K562 (cell line): ENCODE data around the gene TMEM260. TPM values are rescaled to one million over a fixed set of nuclear protein-coding genes. Genes with fewer than 3 reads are reported as not detected.

Experiments used
- ATAC-seq: fragments of 200-7000 bp; cut with Tn5 transposase; 3 replicates; pipeline ENCODE4 v1.9.1; 2020; ENCODE audit warnings: moderate library complexity
- BruUV-seq: library from RNA; stranded (reverse); fragments of 400-500 nt; replicated peaks from 2 replicates; lab custom pipeline; 2021; lab: Mats Ljungman, UMichigan
- CTCF ChIA-PET: fragments of 300-600 bp; formaldehyde crosslinking; extraction: SDS; loops from one replicate; lab custom pipeline; 2021; ENCODE audit warnings: low intra/inter-chr PET ratio; lab: Yijun Ruan, JAX
- POLR2A ChIA-PET: fragments of 300-600, 350-650 bp; sonication (Branson Sonifier 250); formaldehyde crosslinking; extraction: SDS; loops from one replicate; lab custom pipeline; 2021; ENCODE audit warnings: antibody characterized with exemption, inconsistent platforms; lab: Yijun Ruan, JAX
- DNase-seq, 4 experiments: peaks; one replicate each; pipeline versions ENCODE4 v3.0.0 to v3.0.0-alpha.2; 2011 to 2018; ENCODE audit warnings: low spot score in 3 of 4, mixed read lengths in 3 of 4; ENCODE audit errors: extremely low read depth in 1 of 4
- FAIRE-seq: peaks from 2 replicates; lab custom pipeline; 2011; peaks lifted over from hg19 to GRCh38; lab: Jason Lieb, UNC
- H2AFZ ChIP-seq: 2 replicates; pipeline ENCODE4 v1.6.0; 2011; ENCODE audit warnings: low read depth, low read length, control low read depth, inconsistent platforms
- H3K27ac ChIP-seq: fragments of 200-600 bp; 3 replicates; pipeline ENCODE4 v1.8.0; 2011; ENCODE audit warnings: low read depth, mild to moderate bottlenecking, control low read depth, inconsistent platforms, low read length, moderate library complexity, mixed read lengths; ENCODE audit errors: extremely low read depth
- H3K27me3 ChIP-seq, 2 experiments: fragments of 300-600 bp in 1 of 2; 2 replicates in 1 of 2; 3 replicates in 1 of 2; pipeline versions ENCODE4 v1.6.0 to v1.8.0; 2011; ENCODE audit warnings: inconsistent platforms in 2 of 2, low read length in 2 of 2, mild to moderate bottlenecking in 1 of 2, mixed read lengths in 1 of 2, moderate library complexity in 1 of 2; ENCODE audit not compliant: control insufficient read depth in 2 of 2, insufficient read depth in 2 of 2
- H3K36me3 ChIP-seq: fragments of 300-600 bp; 3 replicates; pipeline ENCODE4 v1.8.0; 2011; ENCODE audit warnings: mild to moderate bottlenecking, low read length, inconsistent platforms; ENCODE audit not compliant: control insufficient read depth, insufficient read depth
- H3K4me1 ChIP-seq, 2 experiments: fragments of 200-600 bp in 1 of 2; replicated peaks in 1 of 2; 2 replicates in 1 of 2; 3 replicates in 1 of 2; pipeline versions ENCODE4 v1.5.1 to v1.8.0; 2011; ENCODE audit warnings: inconsistent platforms in 2 of 2, low read length in 2 of 2, mild to moderate bottlenecking in 1 of 2, mixed read lengths in 1 of 2, moderate library complexity in 1 of 2; ENCODE audit not compliant: control insufficient read depth in 2 of 2, insufficient read depth in 2 of 2
- H3K4me2 ChIP-seq: 2 replicates; pipeline ENCODE4 v1.6.1; 2011; ENCODE audit warnings: low read length, control low read depth, inconsistent platforms, mixed read lengths; ENCODE audit not compliant: insufficient read depth
- H3K4me3 ChIP-seq: fragments of 200-600 bp; sonication (generic), shearing (Covaris generic); 2 replicates; pipeline ENCODE4 v1.5.1; 2016; ENCODE audit warnings: control low read depth, inconsistent platforms
- H3K79me2 ChIP-seq: fragments of 200-600 bp; 3 replicates; pipeline ENCODE4 v1.8.0; 2011; ENCODE audit warnings: low read length, inconsistent platforms; ENCODE audit not compliant: control insufficient read depth, insufficient read depth
- H3K9ac ChIP-seq, 2 experiments: 2 replicates each; pipeline versions ENCODE4 v1.6.0 to v1.6.1; 2011; ENCODE audit warnings: low read depth in 2 of 2, low read length in 2 of 2, control low read depth in 1 of 2, inconsistent platforms in 1 of 2, mild to moderate bottlenecking in 1 of 2, mixed read lengths in 1 of 2; ENCODE audit not compliant: insufficient read depth in 1 of 2
- H3K9me1 ChIP-seq: one replicate; pipeline ENCODE4 v1.6.0; 2011; ENCODE audit warnings: inconsistent platforms, mild to moderate bottlenecking, low read length, moderate library complexity; ENCODE audit not compliant: control insufficient read depth, insufficient read depth
- H3K9me3 ChIP-seq: replicated peaks from 2 replicates; pipeline ENCODE4 v1.5.1; 2011; ENCODE audit warnings: low read depth, low read length, inconsistent platforms; ENCODE audit not compliant: control insufficient read depth, insufficient read depth
- H4K20me1 ChIP-seq: replicated peaks from 2 replicates; pipeline ENCODE4 v1.6.1; 2011; ENCODE audit warnings: low read length, inconsistent platforms, mixed read lengths; ENCODE audit not compliant: control insufficient read depth, insufficient read depth
- BDP1 ChIP-seq: IDR thresholded peaks from 3 replicates; pipeline ENCODE4 v1.6.1; 2011; ENCODE audit not compliant: insufficient read length, insufficient read depth
- CBFA2T3 ChIP-seq: fragments of 450-650 bp; IDR thresholded peaks from 2 replicates; pipeline ENCODE4 v1.6.1; 2017
- CSDE1 ChIP-seq, 2 experiments: fragments of 450-650 bp; IDR thresholded peaks; 2 replicates each; pipeline ENCODE4 v1.6.1; 2016; ENCODE audit warnings: mild to moderate bottlenecking in 1 of 2
- DIDO1 ChIP-seq: fragments of 450-650 bp; IDR thresholded peaks from 2 replicates; pipeline ENCODE4 v1.6.1; 2016; ENCODE audit warnings: low read depth, missing biosample characterization, missing genetic modification characterization
- KAT2B ChIP-seq: IDR thresholded peaks from one replicate; pipeline ENCODE4 v1.6.1; 2012; ENCODE audit warnings: low read depth, mild to moderate bottlenecking, control low read depth, inconsistent platforms, low read length, moderate library complexity
- KLF10 ChIP-seq: fragments of 250-450 bp; sonication (Bioruptor Pico); IDR thresholded peaks from 2 replicates; pipeline ENCODE4 v1.6.1; 2021; ENCODE audit warnings: matching md5 sums
- NR2C1 ChIP-seq, 2 experiments: fragments of 450-650 bp; IDR thresholded peaks; 2 replicates each; pipeline ENCODE4 v1.6.1; 2017; ENCODE audit warnings: mild to moderate bottlenecking in 2 of 2, antibody characterized with exemption in 1 of 2, inconsistent platforms in 1 of 2, missing compliant biosample characterization in 1 of 2, missing genetic modification characterization in 1 of 2
- NR4A1 ChIP-seq, 2 experiments: fragments of 250-450 bp in 1 of 2; fragments of 450-650 bp in 1 of 2; sonication (Bioruptor Pico) in 1 of 2; IDR thresholded peaks; 2 replicates each; pipeline versions ENCODE4 v1.4.0 to v1.6.1; 2016 to 2020; ENCODE audit warnings: mild to moderate bottlenecking in 2 of 2, missing compliant biosample characterization in 1 of 2, missing genetic modification characterization in 1 of 2, moderate library complexity in 1 of 2
- RBFOX2 ChIP-seq: fragments of 200-400 bp; formaldehyde crosslinking; IDR thresholded peaks from 2 replicates; pipeline ENCODE4 v1.6.1; 2017; ENCODE audit warnings: low read depth, mild to moderate bottlenecking, low read length, moderate library complexity
- SRF ChIP-seq, 2 experiments: fragments of 250-450, 450-650 bp in 1 of 2; sonication (Bioruptor Pico) in 1 of 2; sonication (generic) in 1 of 2; formaldehyde crosslinking; IDR thresholded peaks; 2 replicates each; pipeline versions ENCODE4 v1.5.0 to v1.5.1; 2020 to 2022; ENCODE audit warnings: mild to moderate bottlenecking in 1 of 2, missing genetic modification reagents in 1 of 2
- ZNF184 ChIP-seq: sonication (generic); formaldehyde crosslinking; IDR thresholded peaks from 2 replicates; pipeline ENCODE4 v1.5.0; 2020; ENCODE audit warnings: missing genetic modification reagents
- ZNF280B ChIP-seq: fragments of 250-450 bp; sonication (Bioruptor Pico); IDR thresholded peaks from 2 replicates; pipeline ENCODE4 v1.5.1; 2021; ENCODE audit warnings: mild to moderate bottlenecking
- WGBS: fragments of 100-300 bp; shearing (Covaris generic); methylation state at CpG from one replicate; pipeline ENCODE4 v1.1.6; 2016; ENCODE audit warnings: low coverage, mixed read lengths; ENCODE audit not compliant: insufficient coverage; ENCODE audit errors: missing lambda C conversion rate; 5-methylcytosine and 5-hydroxymethylcytosine counted together
- in situ Hi-C: fragments of 300-500 bp; cut with MboI; formaldehyde crosslinking; loops from 4 replicates; pipeline ENCODE4 v1.15.0; 2018; ENCODE audit warnings: inconsistent platforms, mixed read lengths
- intact Hi-C: fragments of 100-400 bp; cut with micrococcal nuclease; formaldehyde crosslinking; loops from 2 replicates; pipeline ENCODE4 v1.14.2; 2022
- polyA plus RNA-seq, 8 experiments: library from polyadenylated mRNA; depleted of rRNA in 4 of 8; stranded (reverse) in 5 of 8; unstranded in 3 of 8; fragments of >200 nt; fragmentation: Nextera tagmentation in 2 of 8; fragmentation: Illumina TruSeq in 1 of 8; extraction: Ambion mirVana in 2 of 8; extraction: Trizol in 1 of 8; gene quantifications; 2 replicates each; pipeline versions ENCODE4 v1.2.1 to v1.2.3, GENCODE V29; 2011 to 2014; ENCODE audit warnings: inconsistent platforms in 1 of 8, missing spikeins in 1 of 8
- total RNA-seq, 7 experiments: library from RNA; depleted of rRNA in 6 of 7; stranded (reverse); fragments of >200 nt in 6 of 7; fragmentation: Illumina TruSeq in 2 of 7; extraction: Trizol in 2 of 7; gene quantifications; 2 replicates each; pipeline versions ENCODE4 v1.2.1 to v1.2.3, GENCODE V29; 2011 to 2021; ENCODE audit warnings: low replicate concordance in 1 of 7
- TF ChIP-seq, protein P1 (sequence below), 2 experiments: fragments of 450-650 bp in 1 of 2; sonication (generic) in 1 of 2; formaldehyde crosslinking in 1 of 2; IDR thresholded peaks in 1 of 2; conservative IDR thresholded peaks in 1 of 2; 2 replicates each; pipeline versions ENCODE4 v1.6.1 to v1.8.1; 2016 to 2023; ENCODE audit warnings: mild to moderate bottlenecking in 2 of 2, moderate library complexity in 2 of 2, inconsistent platforms in 1 of 2, missing genetic modification reagents in 1 of 2
- TF ChIP-seq, protein P2 (sequence below): fragments of 250-450 bp; sonication (Bioruptor Pico); IDR thresholded peaks from 2 replicates; pipeline ENCODE4 v1.5.0; 2020; ENCODE audit warnings: mild to moderate bottlenecking
- TF ChIP-seq, protein P3 (sequence below): fragments of 450-650 bp; formaldehyde crosslinking; IDR thresholded peaks from 2 replicates; pipeline ENCODE4 v1.4.0; 2020; ENCODE audit warnings: mild to moderate bottlenecking, moderate library complexity
- TF ChIP-seq, protein P4 (sequence below): sonication (generic); formaldehyde crosslinking; IDR thresholded peaks from 2 replicates; pipeline ENCODE4 v1.8.0; 2023; ENCODE audit warnings: mild to moderate bottlenecking, missing genetic modification reagents

Gene TMEM260
- total and polyA plus RNA-seq, 9 of the 15 experiments (the other 6 are each of a cell fraction or from before 2014, with no cell fraction given) = 2.2 to 9.4 (median 6.0) TPM

- ATAC-seq (no peak), FAIRE-seq (no peak), DNase-seq (no peak)
- intact Hi-C loops = no loop called here
- Histone ChIP-seq H3K9me1 (no peaks in the 10 kb centered on the region), H3K27me3 (no peaks in the 10 kb centered on the region), H4K20me1 (no peaks in the 10 kb centered on the region), H3K79me2 (no peaks in the 10 kb centered on the region), H3K9me3 (no peaks in the 10 kb centered on the region), H3K27ac (no peak overlapping the region), H2AFZ (no peak overlapping the region), H3K4me1 (no peaks in the 10 kb centered on the region), H3K9ac (no peak overlapping the region), H3K4me3 (no peak overlapping the region), H3K4me2 (no peak overlapping the region), H3K36me3 (peaks cover 16% of the 10 kb centered on the region; the same call in 2 of the 3 replicates)
- WGBS = 89% methylated on average over 5 of the region's 5 CpGs
- CTCF ChIA-PET = no interaction called here
- BruUV-seq = no TSS peak
- in situ Hi-C loops = no loop called here
- POLR2A ChIA-PET = interaction anchor here (1.1 to 2.6 kb wide), 3 partner anchors 10 to 18 kb away, joined by 4 to 12 read pairs (median 5); partner anchors contain the start of gene TMEM260
- TF ChIP-seq, protein P1, sequence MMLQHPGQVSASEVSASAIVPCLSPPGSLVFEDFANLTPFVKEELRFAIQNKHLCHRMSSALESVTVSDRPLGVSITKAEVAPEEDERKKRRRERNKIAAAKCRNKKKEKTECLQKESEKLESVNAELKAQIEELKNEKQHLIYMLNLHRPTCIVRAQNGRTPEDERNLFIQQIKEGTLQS (IDR thresholded peaks at IDR 0.05) = no peak
- TF ChIP-seq, protein P1 (CRISPR knock-in tag; conservative IDR thresholded peaks at IDR 0.05) = no peak
- TF ChIP-seq KLF10 (CRISPR knock-in tag) (no peak), CBFA2T3 (no peak), DIDO1 (tag) (no peak), KAT2B (no peak), ZNF280B (CRISPR knock-in tag) (no peak), CSDE1 (IDR thresholded peaks at IDR 0.05) (no peak), SRF (CRISPR knock-in tag; IDR thresholded peaks at IDR 0.05) (no peak), RBFOX2 (no peak), NR4A1 (CRISPR knock-in tag; IDR thresholded peaks at IDR 0.05) (no peak), NR4A1 (tag; IDR thresholded peaks at IDR 0.05) (no peak), BDP1 (no peak), NR2C1 (IDR thresholded peaks at IDR 0.05) (no peak), NR2C1 (tag; IDR thresholded peaks at IDR 0.05) (no peak), ZNF184 (CRISPR knock-in tag) (no peak)
- TF ChIP-seq, protein P2, sequence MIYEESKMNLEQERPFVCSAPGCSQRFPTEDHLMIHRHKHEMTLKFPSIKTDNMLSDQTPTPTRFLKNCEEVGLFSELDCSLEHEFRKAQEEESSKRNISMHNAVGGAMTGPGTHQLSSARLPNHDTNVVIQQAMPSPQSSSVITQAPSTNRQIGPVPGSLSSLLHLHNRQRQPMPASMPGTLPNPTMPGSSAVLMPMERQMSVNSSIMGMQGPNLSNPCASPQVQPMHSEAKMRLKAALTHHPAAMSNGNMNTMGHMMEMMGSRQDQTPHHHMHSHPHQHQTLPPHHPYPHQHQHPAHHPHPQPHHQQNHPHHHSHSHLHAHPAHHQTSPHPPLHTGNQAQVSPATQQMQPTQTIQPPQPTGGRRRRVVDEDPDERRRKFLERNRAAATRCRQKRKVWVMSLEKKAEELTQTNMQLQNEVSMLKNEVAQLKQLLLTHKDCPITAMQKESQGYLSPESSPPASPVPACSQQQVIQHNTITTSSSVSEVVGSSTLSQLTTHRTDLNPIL = no peak
- TF ChIP-seq, protein P3, sequence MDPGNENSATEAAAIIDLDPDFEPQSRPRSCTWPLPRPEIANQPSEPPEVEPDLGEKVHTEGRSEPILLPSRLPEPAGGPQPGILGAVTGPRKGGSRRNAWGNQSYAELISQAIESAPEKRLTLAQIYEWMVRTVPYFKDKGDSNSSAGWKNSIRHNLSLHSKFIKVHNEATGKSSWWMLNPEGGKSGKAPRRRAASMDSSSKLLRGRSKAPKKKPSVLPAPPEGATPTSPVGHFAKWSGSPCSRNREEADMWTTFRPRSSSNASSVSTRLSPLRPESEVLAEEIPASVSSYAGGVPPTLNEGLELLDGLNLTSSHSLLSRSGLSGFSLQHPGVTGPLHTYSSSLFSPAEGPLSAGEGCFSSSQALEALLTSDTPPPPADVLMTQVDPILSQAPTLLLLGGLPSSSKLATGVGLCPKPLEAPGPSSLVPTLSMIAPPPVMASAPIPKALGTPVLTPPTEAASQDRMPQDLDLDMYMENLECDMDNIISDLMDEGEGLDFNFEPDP (CRISPR knock-in tag) = no peak
- TF ChIP-seq, protein P4, sequence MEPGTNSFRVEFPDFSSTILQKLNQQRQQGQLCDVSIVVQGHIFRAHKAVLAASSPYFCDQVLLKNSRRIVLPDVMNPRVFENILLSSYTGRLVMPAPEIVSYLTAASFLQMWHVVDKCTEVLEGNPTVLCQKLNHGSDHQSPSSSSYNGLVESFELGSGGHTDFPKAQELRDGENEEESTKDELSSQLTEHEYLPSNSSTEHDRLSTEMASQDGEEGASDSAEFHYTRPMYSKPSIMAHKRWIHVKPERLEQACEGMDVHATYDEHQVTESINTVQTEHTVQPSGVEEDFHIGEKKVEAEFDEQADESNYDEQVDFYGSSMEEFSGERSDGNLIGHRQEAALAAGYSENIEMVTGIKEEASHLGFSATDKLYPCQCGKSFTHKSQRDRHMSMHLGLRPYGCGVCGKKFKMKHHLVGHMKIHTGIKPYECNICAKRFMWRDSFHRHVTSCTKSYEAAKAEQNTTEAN = no peak
Observed at GRCh38 chr14:56590535-56590960, 10.9 kb downstream of the TMEM260 start.
